ENCODE data around the gene MAPK8.

DNA sequence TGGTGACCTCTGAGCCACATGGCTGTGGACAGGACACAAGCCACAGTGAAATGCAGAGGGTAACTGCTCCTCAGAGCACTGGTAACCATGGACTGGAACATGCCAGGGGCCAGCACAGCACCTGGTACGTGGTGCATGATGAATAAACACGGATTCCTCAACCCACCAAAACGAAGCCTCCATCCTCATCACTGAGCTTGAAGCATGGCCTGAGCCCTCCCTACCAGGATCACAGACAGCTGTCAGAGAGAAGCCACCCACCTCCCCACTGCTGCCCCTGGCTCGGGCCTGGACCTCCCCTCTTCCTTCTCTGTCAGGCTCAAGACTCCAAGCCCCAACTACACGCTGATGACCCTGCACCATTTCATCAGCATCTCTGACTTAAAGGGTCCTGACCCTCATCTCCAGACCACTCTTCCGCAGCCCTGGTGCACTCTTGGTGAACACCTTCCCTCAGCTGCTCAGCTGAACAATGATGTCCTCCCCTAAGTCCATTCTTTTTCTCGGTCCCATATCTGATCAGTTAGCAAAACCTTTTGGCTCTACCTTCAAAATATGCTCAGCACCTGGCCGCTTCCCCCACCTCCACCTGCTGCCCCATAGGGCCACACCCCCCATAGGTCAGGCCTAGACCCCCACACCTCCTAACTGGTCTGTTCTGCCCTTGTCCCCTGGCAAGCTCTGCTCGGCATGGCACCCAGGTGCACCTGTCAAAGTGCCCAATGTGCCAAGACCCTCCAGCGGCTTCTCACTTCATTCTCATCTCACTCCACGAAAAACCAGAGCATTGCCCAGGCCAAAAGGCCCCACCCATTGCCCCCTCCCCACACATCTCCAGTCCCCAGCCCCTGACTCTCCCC lies 141.1 kb downstream of the MAPK8 start:
- no peak for TF ChIP-seq CTCF (conservative IDR thresholded peaks at IDR 0.05; ENCODE audit: low read length)
- TF ChIP-seq EZH2phosphoT487 (IDR thresholded peaks at IDR 0.05; ENCODE audit: borderline replicate concordance, low read depth, low read length): no peak

Measured in OCI-LY7 (cell line).